HG03097 (cell line): ENCODE data around the gene ART3.
"Not testable (repeated sequence)": the region's sequence is repeated elsewhere in the genome, so short reads cannot be mapped to it uniquely, and the experiment has no call there.

Experiments
- ATAC-seq: cut with Tn5 transposase; IDR thresholded peaks from one replicate; pipeline ENCODE4 v1.9.1; 2021; ENCODE audit not compliant: unreplicated experiment, low FRiP score

ART3 gene

GRCh38 chr4:76074468-76074867 lies at the start of gene ART3:
ART3 (plus strand) TSS chr4:76074709; CDS start chr4:76075890, 1,181 bp downstream.
- no peak for ATAC-seq

GRCh38 chr4:76028350-76028765 lies 46.2 kb upstream of the ART3 start:
- no peak for ATAC-seq

DNA sequence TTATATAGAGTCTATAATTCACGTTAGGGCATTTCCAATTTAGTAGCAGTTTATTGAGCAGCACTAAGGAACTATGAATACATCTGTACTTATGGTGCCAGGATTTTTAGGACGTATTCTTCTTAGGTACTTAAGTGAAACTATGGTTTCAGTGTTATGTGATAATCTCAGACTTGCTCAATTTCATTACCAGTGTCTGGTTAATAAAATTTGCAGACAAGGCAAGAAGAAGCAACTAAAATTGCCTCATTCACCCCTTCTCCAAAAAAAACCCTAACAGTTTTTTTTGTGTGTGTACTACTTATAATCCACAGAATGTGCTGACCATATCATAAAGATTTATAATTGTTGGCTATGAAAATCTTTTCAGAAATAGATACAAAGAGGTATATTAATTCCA lies 45.2 kb upstream of the ART3 start:
- no peak for ATAC-seq

GRCh38 chr4:76035141-76035540 lies 39.4 kb upstream of the ART3 start:
- no peak for ATAC-seq

- ATAC-seq, result no peak
Observed at GRCh38 chr4:76035799-76036380, 38.6 kb upstream of the ART3 start, which contains the start of gene CXCL11. CXCL11 (minus strand) TSS chr4:76036070; CDS start chr4:76035987, 83 bp downstream.

- ATAC-seq, result no peak
Observed at GRCh38 chr4:76036855-76037254, 37.7 kb upstream of the ART3 start.

DNA sequence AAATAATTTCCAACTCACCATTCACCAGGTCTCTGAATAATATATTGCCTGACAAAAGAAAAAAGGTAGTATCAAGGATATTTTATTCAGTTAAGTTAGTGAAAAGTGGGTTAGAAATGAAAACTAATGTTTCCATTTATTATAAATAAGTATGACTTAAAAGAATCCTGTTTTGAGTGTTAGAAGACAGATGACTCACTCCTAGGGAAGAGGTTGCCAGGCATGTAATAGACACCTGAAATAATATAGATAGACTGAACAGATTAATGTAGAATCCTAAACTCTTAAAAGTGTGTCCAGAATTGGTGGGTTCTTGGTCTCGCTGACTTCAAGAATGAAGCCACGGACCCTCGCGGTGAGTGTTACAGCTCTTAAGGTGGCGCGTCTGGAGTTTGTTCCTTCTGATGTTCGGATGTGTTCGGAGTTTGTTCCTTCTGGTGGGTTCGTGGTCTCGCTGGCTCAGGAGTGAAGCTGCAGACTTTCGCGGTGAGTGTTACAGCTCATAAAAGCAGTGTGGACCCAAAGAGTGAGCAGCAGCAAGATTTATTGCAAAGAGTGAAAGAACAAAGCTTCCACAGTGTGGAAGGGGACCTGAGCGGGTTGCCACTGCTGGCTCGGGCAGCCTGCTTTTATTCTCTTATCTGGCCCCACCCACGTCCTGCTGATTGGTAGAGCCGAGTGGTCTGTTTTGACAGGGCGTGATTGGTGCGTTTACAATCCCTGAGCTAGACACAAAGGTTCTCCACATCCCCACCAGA lies 32.1 kb upstream of the ART3 start:
- not testable (repeated sequence) for ATAC-seq

- ATAC-seq, result not testable (repeated sequence)
Observed at GRCh38 chr4:76043306-76043705, 31.2 kb upstream of the ART3 start.

DNA sequence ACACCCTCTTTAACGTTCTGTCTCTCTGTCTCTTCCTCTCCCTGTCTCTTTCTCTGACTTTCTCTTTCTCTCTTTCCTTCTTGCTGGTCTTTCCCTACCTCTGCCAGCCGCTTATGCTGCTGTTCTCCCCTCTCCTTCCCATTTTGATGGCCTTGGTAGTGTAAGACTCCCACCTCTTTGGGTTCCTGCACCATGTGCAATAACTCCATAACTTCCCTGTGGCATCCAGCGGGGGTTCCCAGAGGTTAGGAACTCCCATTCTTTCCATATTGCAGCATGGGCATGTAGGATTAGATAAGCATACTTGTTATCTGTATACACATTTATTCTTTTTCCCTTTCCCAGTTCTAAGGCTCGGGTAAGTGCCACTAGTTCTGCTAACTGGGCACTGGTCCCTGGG lies 29.8 kb upstream of the ART3 start:
- ATAC-seq, result not testable (repeated sequence)

DNA sequence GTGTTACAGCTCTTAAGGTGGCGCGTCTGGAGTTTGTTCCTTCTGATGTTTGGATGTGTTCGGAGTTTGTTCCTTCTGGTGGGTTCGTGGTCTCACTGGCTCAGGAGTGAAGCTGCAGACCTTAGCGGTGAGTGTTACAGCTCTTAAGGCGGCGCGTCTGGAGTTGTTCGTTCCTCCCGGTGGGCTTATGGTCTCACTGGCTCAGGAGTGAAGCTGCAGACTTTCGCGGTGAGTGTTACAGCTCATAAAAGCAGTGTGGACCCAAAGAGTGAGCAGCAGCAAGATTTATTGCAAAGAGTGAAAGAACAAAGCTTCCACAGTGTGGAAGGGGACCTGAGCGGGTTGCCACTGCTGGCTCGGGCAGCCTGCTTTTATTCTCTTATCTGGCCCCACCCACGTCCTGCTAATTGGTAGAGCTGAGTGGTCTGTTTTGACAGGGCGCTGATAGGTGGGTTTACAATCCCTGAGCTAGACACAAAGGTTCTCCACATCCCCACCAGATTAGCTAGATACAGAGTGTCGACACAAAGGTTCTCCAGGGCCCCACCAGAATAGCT lies 24.6 kb upstream of the ART3 start:
- ATAC-seq, result not testable (repeated sequence)

DNA sequence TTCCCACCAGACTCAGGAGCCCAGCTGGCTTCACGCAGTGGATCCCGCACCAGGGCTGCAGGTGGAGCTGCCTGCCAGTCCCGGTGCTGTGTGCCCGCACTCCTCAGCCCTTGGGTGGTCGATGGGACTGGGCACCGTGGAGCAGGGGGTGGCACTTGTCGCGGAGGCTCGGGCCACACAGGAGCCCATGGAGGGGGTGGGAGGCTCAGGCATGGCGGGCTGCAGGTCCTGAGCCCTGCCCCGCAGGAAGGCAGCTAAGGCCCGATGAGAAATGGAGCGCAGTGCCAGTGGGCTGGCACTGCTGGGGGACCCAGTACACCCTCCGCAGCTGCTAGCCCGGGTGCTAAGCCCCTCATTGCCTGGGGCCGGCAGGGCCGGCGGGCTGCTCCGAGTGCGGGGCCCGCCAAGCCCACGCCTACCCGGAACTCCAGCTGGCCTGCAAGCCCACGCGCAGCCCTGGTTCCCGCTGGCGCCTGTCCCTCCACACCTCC lies 23.9 kb upstream of the ART3 start:
- ATAC-seq, result not testable (repeated sequence)

GRCh38 chr4:76053730-76054129 lies 20.8 kb upstream of the ART3 start:
- ATAC-seq, result no peak

DNA sequence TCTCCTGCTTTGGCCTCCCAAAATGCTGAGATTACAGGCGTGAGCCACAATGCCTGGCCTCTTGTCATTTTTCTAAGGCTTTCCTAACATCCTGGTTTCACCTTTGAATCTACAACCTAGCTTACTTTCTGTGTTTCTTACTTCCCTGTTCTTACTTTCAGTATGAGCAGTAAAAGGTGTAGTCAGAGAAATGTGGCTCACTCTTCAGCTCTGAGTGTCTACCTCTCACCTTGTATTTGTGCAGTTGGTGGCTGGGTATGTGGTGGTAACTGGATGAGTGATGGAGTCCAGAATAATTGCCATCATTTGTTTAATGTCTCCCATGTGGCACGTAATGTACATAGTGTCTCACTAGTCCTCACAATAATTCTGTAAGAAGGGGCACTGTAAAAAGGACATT lies 19.5 kb upstream of the ART3 start:
- ATAC-seq, result peak; percentile 92

- no peak for ATAC-seq
Observed at GRCh38 chr4:76055421-76055820, 19.1 kb upstream of the ART3 start.

DNA sequence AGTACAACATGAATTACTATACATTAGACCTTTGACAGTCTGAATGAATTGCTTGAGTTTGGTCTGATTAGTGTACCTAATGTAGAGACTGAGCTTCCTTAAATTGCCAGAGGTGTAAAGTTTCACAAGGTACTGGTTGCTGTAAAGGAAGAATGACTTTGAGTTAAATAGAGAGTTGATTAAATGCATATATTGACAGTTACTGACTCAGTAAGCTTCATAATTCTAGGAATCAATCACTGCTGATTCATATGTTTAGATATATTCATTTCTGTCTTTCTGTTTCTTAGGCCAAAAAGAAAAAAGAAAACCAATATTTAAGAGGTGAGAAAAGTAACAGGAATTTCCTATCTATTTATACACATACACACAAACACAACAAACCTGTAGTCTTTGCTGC lies 16.2 kb upstream of the ART3 start:
- ATAC-seq, result peak; percentile 33

- no peak for ATAC-seq
Observed at GRCh38 chr4:76058888-76059426, 15.6 kb upstream of the ART3 start.

DNA sequence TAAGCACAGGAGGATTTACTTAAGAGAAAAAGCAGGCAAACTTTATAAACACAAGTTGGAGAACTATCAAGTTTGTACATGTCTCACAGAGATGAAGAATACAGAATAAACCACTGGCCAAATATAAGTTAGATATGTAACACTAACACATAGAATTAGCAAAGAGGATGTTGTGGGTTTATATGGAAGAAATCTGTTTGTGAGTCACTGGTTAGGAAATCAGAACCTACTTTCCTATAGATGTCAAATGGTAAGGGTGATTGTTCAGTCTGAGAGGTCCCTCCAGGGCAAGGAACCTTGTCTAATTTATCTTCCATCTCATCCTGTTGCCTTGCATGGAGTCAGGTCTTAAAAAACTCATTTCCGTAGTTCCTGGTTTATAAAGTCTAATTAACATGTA lies 14.8 kb upstream of the ART3 start:
- ATAC-seq, result no peak

GRCh38 chr4:76060506-76060905 lies 14.0 kb upstream of the ART3 start:
- ATAC-seq, result no peak

GRCh38 chr4:76061421-76061820 lies 13.1 kb upstream of the ART3 start:
- ATAC-seq, result no peak

DNA sequence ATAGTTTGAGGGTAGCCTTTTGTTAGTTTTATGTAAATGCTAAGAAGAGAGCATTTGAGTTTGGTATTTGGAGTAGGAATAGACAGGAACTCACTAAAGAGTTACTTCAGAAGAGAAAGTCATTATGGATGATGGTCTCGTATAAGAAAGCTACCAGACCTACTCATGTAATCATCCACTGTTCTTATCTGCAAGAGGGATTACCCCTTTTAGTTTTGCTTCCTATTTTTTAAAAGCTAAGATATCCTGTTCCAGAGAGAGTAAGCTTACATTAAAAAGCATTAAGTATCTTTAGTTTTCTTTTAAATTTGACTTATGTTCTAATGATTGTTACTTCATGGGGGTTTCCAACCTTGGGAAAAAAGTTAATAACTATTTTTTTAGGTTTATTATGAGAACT lies 12.5 kb upstream of the ART3 start:
- ATAC-seq, result no peak

DNA sequence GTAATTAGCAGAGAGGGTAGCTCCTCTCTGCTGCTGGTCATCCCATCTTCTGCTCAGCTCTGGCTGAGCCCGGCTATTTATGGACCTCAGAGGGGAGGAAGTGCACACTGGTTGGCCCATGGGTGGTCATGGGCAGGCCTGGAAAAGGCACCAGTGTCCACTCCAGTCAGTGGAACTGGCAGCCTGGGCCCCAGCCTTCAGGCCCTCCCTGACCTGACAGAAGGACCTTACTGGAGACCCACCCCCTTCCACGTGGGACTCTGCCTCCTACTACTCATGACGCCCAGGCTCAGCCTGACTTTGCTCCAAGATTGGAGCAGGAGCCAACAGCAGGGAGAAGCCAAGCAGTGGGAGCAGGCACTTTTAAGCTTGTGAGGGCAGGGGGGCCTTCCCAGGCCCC lies 8.0 kb upstream of the ART3 start:
- no peak for ATAC-seq
